ENCODE measurements around the gene CSTA.
A peak's percentile ranks its signal among the peaks of the same experiment; 100 is the strongest.
"Not testable (repeated sequence)": the region's sequence is repeated elsewhere in the genome, so short reads cannot be mapped to it uniquely, and the experiment has no call there.

Gene CSTA

GRCh38 chr3:122356402-122356801 is 31.4 kb downstream of the CSTA start:
- H3K4me1 Mint-ChIP-seq = no peaks in the 10 kb centered on the region
- H3K9me3 Mint-ChIP-seq = no peaks in the 10 kb centered on the region
- peak; percentile 51 to 63 (median 63) for TF ChIP-seq CTCF (IDR thresholded peaks at IDR 0.05; ENCODE audit: unreplicated experiment in 3 of 3)
- no peak overlapping the region for H3K27ac Mint-ChIP-seq
- H3K4me3 Mint-ChIP-seq = no peak overlapping the region
- H3K36me3 Mint-ChIP-seq (ENCODE audit: low read depth) = peaks cover 3% of the 10 kb centered on the region
- H3K27me3 Mint-ChIP-seq (ENCODE audit: low read depth) = no peaks in the 10 kb centered on the region

GRCh38 chr3:122357828-122358702 is 33.0 kb downstream of the CSTA start:
- no peak overlapping the region for H3K4me3 Mint-ChIP-seq
- H3K27ac Mint-ChIP-seq = no peak overlapping the region
- no peaks in the 10 kb centered on the region for H3K27me3 Mint-ChIP-seq (ENCODE audit: low read depth)
- H3K36me3 Mint-ChIP-seq (ENCODE audit: low read depth) = peaks cover 11% of the 10 kb centered on the region
- no peaks in the 10 kb centered on the region for H3K4me1 Mint-ChIP-seq
- TF ChIP-seq CTCF (IDR thresholded peaks at IDR 0.05; ENCODE audit: unreplicated experiment in 3 of 3) = no peak
- no peaks in the 10 kb centered on the region for H3K9me3 Mint-ChIP-seq

GRCh38 chr3:122358703-122359032 is 33.6 kb downstream of the CSTA start:
- Mint-ChIP-seq H3K36me3 (ENCODE audit: low read depth) (peaks cover 17% of the 10 kb centered on the region), H3K27me3 (ENCODE audit: low read depth) (no peaks in the 10 kb centered on the region), H3K4me1 (no peaks in the 10 kb centered on the region), H3K27ac (no peak overlapping the region), H3K4me3 (no peak overlapping the region), H3K9me3 (no peaks in the 10 kb centered on the region)
- TF ChIP-seq CTCF (IDR thresholded peaks at IDR 0.05; ENCODE audit: unreplicated experiment in 3 of 3) = no peak

- Mint-ChIP-seq H3K9me3 (no peaks in the 10 kb centered on the region), H3K27me3 (ENCODE audit: low read depth) (no peaks in the 10 kb centered on the region), H3K4me1 (no peaks in the 10 kb centered on the region), H3K27ac (no peak overlapping the region), H3K4me3 (no peak overlapping the region), H3K36me3 (ENCODE audit: low read depth) (peaks cover 34% of the 10 kb centered on the region)
- TF ChIP-seq CTCF (IDR thresholded peaks at IDR 0.05; ENCODE audit: unreplicated experiment in 3 of 3) = no peak
Observed at GRCh38 chr3:122362026-122362425, 37.0 kb downstream of the CSTA start.

GRCh38 chr3:122364490-122364889 is 39.4 kb downstream of the CSTA start:
- H3K4me1 Mint-ChIP-seq = no peaks in the 10 kb centered on the region
- no peak overlapping the region for H3K4me3 Mint-ChIP-seq
- H3K27ac Mint-ChIP-seq = no peak overlapping the region
- no peaks in the 10 kb centered on the region for H3K9me3 Mint-ChIP-seq
- H3K36me3 Mint-ChIP-seq (ENCODE audit: low read depth) = peaks cover 44% of the 10 kb centered on the region
- no peaks in the 10 kb centered on the region for H3K27me3 Mint-ChIP-seq (ENCODE audit: low read depth)
- TF ChIP-seq CTCF (IDR thresholded peaks at IDR 0.05; ENCODE audit: unreplicated experiment in 3 of 3) = no peak

GRCh38 chr3:122365073-122365472 is 40.0 kb downstream of the CSTA start:
- peaks cover 45% of the 10 kb centered on the region for H3K36me3 Mint-ChIP-seq (ENCODE audit: low read depth)
- H3K4me3 Mint-ChIP-seq = no peak overlapping the region
- TF ChIP-seq CTCF (IDR thresholded peaks at IDR 0.05; ENCODE audit: unreplicated experiment in 3 of 3) = no peak
- H3K9me3 Mint-ChIP-seq = no peaks in the 10 kb centered on the region
- H3K27ac Mint-ChIP-seq = no peak overlapping the region
- H3K27me3 Mint-ChIP-seq (ENCODE audit: low read depth) = no peaks in the 10 kb centered on the region
- no peaks in the 10 kb centered on the region for H3K4me1 Mint-ChIP-seq

GRCh38 chr3:122365582-122366378 is 40.7 kb downstream of the CSTA start:
- H3K27ac Mint-ChIP-seq = peak overlapping the region in 1 of 3 experiments; percentile 1
- H3K36me3 Mint-ChIP-seq (ENCODE audit: low read depth) = peaks cover 45% of the 10 kb centered on the region
- not testable (repeated sequence) for H3K9me3 Mint-ChIP-seq; H3K4me1 Mint-ChIP-seq; H3K4me3 Mint-ChIP-seq; H3K27me3 Mint-ChIP-seq (ENCODE audit: low read depth)
